GM23248 (cell line): Measurements from ENCODE around the gene FASTKD1.

Experiments used
- EZH2 ChIP-seq: fragments of 200-600 bp; sonication (generic); IDR thresholded peaks from 2 replicates; pipeline ENCODE4 v1.6.1; 2018; ENCODE audit warnings: antibody characterized with exemption, mild to moderate bottlenecking; ENCODE audit not compliant: insufficient read depth, poor library complexity, severe bottlenecking
- EZH2phosphoT487 ChIP-seq: fragments of 200-600 bp; sonication (generic); IDR thresholded peaks from 2 replicates; pipeline ENCODE4 v1.6.1; 2018; ENCODE audit warnings: antibody characterized with exemption, moderate library complexity, mild to moderate bottlenecking, low read depth; ENCODE audit not compliant: insufficient read depth

GRCh38 chr2:169526451-169526850 lies 47.2 kb downstream of the FASTKD1 start:
- TF ChIP-seq EZH2 (no peak), EZH2phosphoT487 (no peak)
